GM12878 (cell line): ENCODE measurements around the gene P3H2.

Experiments
- BRCA1 ChIP-seq: IDR thresholded peaks from 2 replicates; pipeline ENCODE4 v1.6.1; 2011; ENCODE audit warnings: low read depth, low read length, improper control_type of control experiment
- DPF2 ChIP-seq: fragments of 450-650 bp; IDR thresholded peaks from 2 replicates; pipeline ENCODE4 v1.6.1; 2017; ENCODE audit warnings: mild to moderate bottlenecking
- EGR1 ChIP-seq, 2 experiments: IDR thresholded peaks; 1 replicate in 1 of 2; 2 replicates in 1 of 2; pipeline ENCODE4 v1.6.1; 2011 to 2012; ENCODE audit warnings: low read depth in 2 of 2, low read length in 2 of 2, borderline replicate concordance in 1 of 2, mild to moderate bottlenecking in 1 of 2, moderate library complexity in 1 of 2
- MXI1 ChIP-seq: fragments of 150-350 bp; IDR thresholded peaks from 2 replicates; pipeline ENCODE4 v1.6.1; 2011; ENCODE audit warnings: low read depth, mild to moderate bottlenecking, inconsistent platforms, low read length, improper control_type of control experiment
- NRF1 ChIP-seq: conservative IDR thresholded peaks from 2 replicates; pipeline ENCODE4 v1.6.1; 2011; ENCODE audit warnings: mild to moderate bottlenecking, low read depth, low read length, improper control_type of control experiment
- RFX5 ChIP-seq: IDR thresholded peaks from 2 replicates; pipeline ENCODE4 v1.6.1; 2011; ENCODE audit warnings: low read depth, low read length, improper control_type of control experiment
- SMC3 ChIP-seq: IDR thresholded peaks from 2 replicates; pipeline ENCODE4 v1.6.1; 2011; ENCODE audit warnings: low read length, improper control_type of control experiment, borderline replicate concordance
- YY1 ChIP-seq: IDR thresholded peaks from 2 replicates; pipeline ENCODE4 v1.6.1; 2011; ENCODE audit warnings: low read depth, mild to moderate bottlenecking, low read length
- TF ChIP-seq, protein P1 (sequence below), 3 experiments: IDR thresholded peaks in 2 of 3; conservative IDR thresholded peaks in 1 of 3; 2 replicates each; pipeline ENCODE4 v1.5.1; 2011; ENCODE audit warnings: low read depth in 3 of 3, low read length in 3 of 3, mild to moderate bottlenecking in 3 of 3, control low read depth in 2 of 3, moderate library complexity in 2 of 3, inconsistent platforms in 1 of 3, mixed read lengths in 1 of 3; ENCODE audit not compliant: control insufficient read depth in 2 of 3, insufficient read depth in 1 of 3; ENCODE audit errors: extremely low read depth in 1 of 3
- TF ChIP-seq, protein P2 (sequence below): IDR thresholded peaks from 2 replicates; pipeline ENCODE4 v1.6.1; 2011; ENCODE audit warnings: borderline replicate concordance, low read depth, mild to moderate bottlenecking, moderate library complexity, mixed read lengths, low read length; ENCODE audit not compliant: insufficient read depth; ENCODE audit errors: extremely low read length
- TF ChIP-seq, protein P3 (sequence below): IDR thresholded peaks from 2 replicates; pipeline ENCODE4 v1.6.1; 2011; ENCODE audit warnings: low read depth, low read length, improper control_type of control experiment, borderline replicate concordance
- TF ChIP-seq, protein P4 (sequence below): fragments of 450-650 bp; IDR thresholded peaks from 2 replicates; pipeline ENCODE4 v1.6.1; 2017; ENCODE audit warnings: mild to moderate bottlenecking, moderate library complexity

DNA sequence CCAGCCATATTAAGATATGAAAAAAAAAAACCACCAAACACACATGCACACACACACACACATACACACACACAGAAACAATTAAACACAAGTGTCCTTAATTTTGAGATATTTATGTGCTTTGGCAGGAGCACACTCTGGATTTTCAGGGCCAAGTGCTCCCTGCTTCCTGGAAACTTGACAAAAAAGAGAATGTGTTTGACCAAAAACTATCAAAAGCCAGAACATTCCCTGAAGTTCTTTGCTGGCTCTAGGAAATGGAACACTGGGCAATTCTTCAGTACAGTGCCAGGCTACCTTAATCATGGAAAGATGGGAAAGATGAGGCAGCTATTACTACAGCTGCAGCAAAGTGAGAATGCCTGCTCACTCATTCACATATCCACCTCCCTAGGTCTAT is 44.6 kb downstream of the P3H2 start:
- TF ChIP-seq, protein P1, sequence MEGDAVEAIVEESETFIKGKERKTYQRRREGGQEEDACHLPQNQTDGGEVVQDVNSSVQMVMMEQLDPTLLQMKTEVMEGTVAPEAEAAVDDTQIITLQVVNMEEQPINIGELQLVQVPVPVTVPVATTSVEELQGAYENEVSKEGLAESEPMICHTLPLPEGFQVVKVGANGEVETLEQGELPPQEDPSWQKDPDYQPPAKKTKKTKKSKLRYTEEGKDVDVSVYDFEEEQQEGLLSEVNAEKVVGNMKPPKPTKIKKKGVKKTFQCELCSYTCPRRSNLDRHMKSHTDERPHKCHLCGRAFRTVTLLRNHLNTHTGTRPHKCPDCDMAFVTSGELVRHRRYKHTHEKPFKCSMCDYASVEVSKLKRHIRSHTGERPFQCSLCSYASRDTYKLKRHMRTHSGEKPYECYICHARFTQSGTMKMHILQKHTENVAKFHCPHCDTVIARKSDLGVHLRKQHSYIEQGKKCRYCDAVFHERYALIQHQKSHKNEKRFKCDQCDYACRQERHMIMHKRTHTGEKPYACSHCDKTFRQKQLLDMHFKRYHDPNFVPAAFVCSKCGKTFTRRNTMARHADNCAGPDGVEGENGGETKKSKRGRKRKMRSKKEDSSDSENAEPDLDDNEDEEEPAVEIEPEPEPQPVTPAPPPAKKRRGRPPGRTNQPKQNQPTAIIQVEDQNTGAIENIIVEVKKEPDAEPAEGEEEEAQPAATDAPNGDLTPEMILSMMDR (IDR thresholded peaks at IDR 0.05 in 2 of 3, conservative IDR thresholded peaks at IDR 0.05 in 1 of 3; ENCODE audit: control insufficient read depth in 2 of 3, extremely low read depth in 1 of 3, insufficient read depth in 1 of 3, low read depth in 3 of 3, low read length in 3 of 3), result no peak
- TF ChIP-seq MXI1, result no peak
- TF ChIP-seq, protein P2, sequence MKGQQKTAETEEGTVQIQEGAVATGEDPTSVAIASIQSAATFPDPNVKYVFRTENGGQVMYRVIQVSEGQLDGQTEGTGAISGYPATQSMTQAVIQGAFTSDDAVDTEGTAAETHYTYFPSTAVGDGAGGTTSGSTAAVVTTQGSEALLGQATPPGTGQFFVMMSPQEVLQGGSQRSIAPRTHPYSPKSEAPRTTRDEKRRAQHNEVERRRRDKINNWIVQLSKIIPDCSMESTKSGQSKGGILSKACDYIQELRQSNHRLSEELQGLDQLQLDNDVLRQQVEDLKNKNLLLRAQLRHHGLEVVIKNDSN, result no peak
- TF ChIP-seq EGR1 (IDR thresholded peaks at IDR 0.05; ENCODE audit: borderline replicate concordance in 1 of 2, low read depth in 2 of 2, low read length in 2 of 2), result no peak
- TF ChIP-seq, protein P3, sequence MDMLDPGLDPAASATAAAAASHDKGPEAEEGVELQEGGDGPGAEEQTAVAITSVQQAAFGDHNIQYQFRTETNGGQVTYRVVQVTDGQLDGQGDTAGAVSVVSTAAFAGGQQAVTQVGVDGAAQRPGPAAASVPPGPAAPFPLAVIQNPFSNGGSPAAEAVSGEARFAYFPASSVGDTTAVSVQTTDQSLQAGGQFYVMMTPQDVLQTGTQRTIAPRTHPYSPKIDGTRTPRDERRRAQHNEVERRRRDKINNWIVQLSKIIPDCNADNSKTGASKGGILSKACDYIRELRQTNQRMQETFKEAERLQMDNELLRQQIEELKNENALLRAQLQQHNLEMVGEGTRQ, result no peak
- TF ChIP-seq YY1, result no peak
- TF ChIP-seq, protein P4, sequence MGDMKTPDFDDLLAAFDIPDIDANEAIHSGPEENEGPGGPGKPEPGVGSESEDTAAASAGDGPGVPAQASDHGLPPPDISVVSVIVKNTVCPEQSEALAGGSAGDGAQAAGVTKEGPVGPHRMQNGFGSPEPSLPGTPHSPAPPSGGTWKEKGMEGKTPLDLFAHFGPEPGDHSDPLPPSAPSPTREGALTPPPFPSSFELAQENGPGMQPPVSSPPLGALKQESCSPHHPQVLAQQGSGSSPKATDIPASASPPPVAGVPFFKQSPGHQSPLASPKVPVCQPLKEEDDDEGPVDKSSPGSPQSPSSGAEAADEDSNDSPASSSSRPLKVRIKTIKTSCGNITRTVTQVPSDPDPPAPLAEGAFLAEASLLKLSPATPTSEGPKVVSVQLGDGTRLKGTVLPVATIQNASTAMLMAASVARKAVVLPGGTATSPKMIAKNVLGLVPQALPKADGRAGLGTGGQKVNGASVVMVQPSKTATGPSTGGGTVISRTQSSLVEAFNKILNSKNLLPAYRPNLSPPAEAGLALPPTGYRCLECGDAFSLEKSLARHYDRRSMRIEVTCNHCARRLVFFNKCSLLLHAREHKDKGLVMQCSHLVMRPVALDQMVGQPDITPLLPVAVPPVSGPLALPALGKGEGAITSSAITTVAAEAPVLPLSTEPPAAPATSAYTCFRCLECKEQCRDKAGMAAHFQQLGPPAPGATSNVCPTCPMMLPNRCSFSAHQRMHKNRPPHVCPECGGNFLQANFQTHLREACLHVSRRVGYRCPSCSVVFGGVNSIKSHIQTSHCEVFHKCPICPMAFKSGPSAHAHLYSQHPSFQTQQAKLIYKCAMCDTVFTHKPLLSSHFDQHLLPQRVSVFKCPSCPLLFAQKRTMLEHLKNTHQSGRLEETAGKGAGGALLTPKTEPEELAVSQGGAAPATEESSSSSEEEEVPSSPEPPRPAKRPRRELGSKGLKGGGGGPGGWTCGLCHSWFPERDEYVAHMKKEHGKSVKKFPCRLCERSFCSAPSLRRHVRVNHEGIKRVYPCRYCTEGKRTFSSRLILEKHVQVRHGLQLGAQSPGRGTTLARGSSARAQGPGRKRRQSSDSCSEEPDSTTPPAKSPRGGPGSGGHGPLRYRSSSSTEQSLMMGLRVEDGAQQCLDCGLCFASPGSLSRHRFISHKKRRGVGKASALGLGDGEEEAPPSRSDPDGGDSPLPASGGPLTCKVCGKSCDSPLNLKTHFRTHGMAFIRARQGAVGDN, result no peak
- no peak for TF ChIP-seq NRF1
- TF ChIP-seq DPF2, result no peak
- TF ChIP-seq SMC3, result no peak
- no peak for TF ChIP-seq RFX5
- no peak for TF ChIP-seq BRCA1
